IPS DF 19.7 (cell line): Measurements from ENCODE around the gene KRTAP23-1.

Experiments used
- DNase-seq: peaks from one replicate; pipeline ENCODE4 v3.0.0-alpha.2; 2013; ENCODE audit warnings: low read depth, low spot score

KRTAP23-1 gene, protein sequence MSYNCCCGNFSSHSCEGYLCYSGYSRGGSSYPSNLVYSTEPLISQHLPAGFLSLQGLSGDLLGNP

DNA sequence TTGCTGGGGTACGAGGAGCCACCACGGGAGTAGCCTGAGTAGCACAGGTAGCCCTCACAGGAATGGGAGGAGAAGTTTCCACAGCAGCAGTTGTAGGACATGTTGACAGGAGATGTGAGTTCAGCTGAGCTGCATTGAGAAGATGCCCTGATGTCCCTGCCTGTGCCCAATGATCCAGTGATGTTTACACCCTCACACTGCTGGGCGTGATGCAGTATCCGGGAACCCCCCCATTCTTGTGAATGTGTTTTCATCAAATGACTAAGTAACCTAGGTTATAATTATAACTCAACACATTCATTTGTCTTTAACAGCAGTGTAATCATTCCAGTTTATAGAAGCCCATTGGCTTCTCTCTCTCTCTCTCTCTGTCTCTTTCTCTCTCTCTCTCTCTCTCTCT lies at the start of gene KRTAP23-1:
KRTAP23-1 (minus strand) TSS at position 101 of the 400 bp plus-strand sequence; CDS start at position 101, 0 bp downstream.
- no peak for DNase-seq

DNA sequence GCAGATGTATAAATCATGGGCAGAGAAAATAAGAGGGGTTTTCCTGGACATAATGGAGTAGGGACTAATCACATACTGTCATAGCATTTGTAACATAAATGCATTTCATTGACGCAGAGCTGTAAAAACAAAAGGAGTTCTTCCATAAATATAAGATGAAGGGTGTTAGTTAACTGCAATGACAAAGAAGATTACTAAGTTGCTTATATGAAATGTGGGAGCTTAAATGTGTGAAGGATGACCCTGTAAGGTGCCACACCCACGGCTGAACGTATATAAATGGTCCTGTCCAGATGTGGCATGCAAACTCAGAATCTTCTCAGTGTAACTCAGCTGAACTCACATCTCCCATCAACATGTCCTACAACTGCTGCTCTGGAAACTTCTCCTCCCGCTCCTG lies 47.3 kb upstream of the KRTAP23-1 start, which contains the start of gene KRTAP13-1:
KRTAP13-1 (plus strand) TSS at position 301 of the 400 bp plus-strand sequence; CDS start at position 357, 56 bp downstream.
- DNase-seq, result no peak

GRCh38 chr21:30391492-30392025 lies 43.2 kb upstream of the KRTAP23-1 start:
- no peak for DNase-seq

DNA sequence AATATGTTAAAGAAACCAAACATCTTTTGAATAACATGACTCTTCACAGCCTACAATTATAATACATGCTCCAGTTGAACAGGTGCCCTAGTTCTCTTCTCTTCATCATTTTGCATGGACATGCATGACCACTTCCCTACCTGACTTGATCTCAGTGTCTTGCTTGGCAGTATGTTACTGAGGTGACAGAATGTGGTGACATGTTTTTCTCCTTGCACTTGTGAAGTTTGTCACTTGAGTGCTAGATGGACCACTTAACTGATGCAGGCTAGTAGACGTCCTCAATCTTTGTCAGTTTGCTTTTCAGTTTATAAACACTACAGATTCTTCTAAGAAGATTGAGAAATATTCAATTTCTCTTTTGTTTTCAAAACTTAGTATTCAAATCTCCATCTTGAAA lies 33.8 kb upstream of the KRTAP23-1 start:
- no peak for DNase-seq

DNA sequence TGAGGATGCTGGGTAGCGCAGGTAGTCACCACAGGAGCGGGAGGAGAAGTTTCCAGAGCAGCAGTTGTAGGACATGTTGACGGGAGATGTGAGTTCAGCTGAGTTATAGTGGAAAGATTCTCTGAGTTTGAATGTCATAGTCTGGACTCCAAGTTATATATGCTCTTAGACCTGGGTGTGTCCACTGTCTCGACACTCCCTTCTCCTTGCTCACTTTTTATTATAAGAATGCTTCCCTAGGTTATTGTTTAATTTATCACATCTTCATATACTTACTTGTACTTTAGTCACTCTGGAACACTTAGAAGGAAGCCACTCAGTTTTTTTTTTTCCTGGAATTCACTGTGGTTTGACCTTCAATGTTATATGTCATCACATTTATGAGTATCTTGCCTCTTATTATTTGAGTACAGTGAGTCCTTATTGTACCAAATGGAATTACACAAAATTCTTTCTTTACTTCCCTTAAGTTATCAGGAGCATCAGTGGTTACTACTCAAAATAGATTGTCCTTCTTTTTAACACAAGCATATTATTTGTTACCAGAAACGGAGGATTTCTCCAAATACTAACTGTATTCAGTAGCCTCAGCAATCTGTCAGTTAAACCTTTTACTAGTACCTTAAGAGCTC lies 23.8 kb upstream of the KRTAP23-1 start, which contains the start of gene KRTAP13-2:
KRTAP13-2 (minus strand) TSS at position 133 of the 632 bp plus-strand sequence; CDS start at position 75, 58 bp downstream.
- no peak for DNase-seq

GRCh38 chr21:30355906-30356305 lies 7.5 kb upstream of the KRTAP23-1 start:
- DNase-seq, result no peak

DNA sequence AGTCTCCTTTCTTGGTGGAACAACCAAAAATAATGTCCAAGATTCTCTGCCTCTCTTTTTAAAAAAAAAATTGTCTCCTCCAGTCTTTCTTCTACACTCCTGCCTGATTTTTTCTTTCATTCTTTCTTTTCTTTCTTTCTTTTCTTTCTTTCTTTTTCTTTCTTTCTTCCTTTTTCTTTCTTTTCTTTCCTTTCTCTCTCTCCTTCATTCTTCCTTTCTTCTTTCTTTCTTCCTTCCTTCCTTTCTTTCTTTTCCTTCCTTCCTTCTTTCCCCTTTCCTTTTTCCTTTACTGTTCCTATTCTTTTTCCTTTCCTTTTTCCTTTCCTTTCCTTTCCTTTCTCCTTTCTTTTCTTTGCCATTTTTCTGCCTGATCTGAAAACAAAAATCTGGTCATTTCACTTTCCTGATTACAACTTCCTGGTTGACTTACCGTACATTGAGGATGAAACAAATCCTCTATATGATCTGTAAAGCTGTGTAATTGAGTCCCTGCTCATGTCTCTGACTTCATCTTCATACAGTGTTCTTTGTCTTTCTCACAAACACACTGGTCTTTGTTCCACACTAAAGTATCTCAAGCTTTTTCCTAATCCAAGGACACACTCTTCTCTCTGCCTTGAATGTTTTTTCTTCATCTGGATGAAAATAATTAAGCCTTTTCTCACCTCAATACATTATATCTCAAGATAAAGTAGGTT lies 6.1 kb upstream of the KRTAP23-1 start:
- DNase-seq, result no peak

DNA sequence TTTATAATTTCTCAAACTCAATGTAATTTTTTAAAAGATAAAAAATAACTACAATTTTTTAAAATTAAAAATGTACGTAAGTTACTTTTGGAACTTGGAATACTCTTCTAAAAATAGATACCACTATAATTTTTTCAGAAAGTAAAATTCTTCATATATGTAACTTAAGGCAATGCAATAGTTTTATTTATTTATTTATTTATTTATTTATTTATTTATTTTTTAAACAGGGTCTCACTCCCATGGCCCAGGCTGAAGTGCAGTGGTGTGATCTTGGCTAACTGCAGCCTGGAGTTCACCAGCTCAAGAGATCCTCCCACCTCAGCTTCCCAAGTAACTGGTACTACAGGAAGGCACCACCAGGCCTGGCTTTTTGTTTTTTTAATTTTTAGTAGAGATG lies 3.1 kb upstream of the KRTAP23-1 start:
- no peak for DNase-seq

GRCh38 chr21:30349572-30349971 lies 1.2 kb upstream of the KRTAP23-1 start:
- no peak for DNase-seq

DNA sequence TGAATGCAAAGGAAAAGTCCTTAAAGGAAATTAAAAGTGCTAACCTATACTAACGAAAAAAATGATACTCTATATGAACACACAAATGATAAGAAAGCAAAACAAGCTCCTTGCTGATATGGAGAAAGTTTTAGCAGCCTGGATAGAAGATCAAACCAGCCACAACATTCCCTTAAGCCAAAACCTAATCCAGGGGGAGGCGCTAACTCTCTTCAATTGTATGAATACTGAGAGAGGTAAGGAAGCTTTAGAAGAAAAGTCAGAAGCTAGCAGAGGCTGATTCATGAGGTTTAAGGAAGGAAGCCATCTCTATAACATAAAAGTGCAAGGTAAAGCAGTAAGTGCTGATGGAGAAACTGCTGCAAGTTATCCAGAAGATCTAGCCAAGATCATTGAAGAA lies 3.4 kb downstream of the KRTAP23-1 start:
- no peak for DNase-seq

DNA sequence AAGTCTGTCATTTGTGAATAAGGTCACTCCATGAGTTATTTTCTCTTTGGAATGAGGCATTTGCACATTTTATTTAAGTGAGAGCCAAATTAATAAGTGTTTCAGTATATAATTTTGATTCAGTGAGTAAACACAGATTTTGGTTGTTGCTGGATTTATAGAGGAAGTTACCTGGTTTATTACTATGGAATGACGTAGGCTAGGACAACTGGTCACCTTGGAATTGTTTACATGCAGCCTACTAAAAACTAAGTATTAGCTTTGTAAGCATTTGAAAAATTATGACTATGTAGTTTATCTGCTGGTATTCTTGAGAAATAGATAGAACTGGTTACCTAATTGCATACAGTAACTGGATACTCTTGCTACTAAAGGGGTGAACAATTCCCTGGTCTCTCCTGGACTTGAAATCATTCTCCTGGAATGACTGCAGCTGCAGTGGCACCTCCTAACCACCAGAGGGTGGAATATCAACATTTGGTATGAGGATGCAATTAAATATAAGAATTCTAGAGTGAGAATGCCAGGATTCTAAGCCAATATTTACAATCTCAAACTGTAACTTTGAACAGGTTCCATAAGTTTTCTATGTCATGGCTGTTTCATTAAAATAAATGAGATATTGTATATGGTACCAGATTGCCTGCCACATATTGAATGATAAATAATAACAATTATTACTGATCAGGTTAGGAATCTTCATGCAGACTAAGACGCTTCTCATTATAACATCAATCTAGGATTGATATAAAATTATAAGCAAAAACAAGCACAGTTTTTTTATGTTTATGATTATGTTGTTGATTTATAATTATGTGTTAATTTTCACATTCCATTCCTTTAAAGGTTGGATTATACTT lies 7.5 kb downstream of the KRTAP23-1 start:
- no peak for DNase-seq

GRCh38 chr21:30338717-30339116 lies 9.7 kb downstream of the KRTAP23-1 start:
- DNase-seq, result no peak

DNA sequence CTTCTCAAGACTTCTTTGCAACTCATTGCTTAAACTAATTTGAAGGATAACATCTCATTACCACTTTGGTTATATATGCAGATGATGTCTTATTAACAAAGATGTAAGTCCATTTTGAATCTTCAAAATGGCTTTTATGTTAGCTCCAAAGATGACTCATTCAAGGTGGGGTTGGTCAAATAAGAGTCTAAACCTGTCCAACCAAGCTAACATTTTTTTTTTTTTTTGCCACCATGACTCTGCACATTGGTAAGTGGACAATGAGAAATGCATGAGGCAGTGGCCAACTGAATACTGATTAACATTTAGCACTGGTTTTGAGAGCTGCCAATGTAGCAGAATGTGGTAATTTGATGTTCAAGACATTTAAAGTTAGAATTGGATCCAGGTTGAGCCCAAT lies 10.6 kb downstream of the KRTAP23-1 start:
- no peak for DNase-seq

DNA sequence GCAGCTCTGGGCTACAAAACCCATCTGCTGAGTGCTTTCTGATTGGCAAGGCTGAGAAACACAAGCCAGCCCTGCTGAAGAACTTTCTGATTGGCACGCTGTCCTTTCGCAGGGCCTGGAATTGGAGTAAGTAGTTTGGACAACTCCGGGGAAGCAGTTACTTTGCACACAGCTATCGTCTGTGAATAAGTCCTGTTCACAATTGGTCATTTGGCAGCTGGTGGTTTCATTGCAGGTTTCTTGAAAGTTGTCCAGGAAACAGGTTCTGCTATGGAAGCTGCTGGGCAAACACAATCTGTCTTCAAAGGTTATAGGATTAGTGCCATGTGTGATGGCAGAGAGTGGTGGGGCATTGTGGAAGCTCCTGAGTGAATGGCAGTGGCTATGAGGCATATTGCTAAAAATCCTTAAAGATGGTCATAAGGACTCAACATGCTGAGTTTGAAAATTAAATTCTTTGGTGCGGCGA lies 11.1 kb downstream of the KRTAP23-1 start, which contains the start of gene KRTAP27-1:
KRTAP27-1 (minus strand) TSS at position 419 of the 469 bp plus-strand sequence; CDS start at position 393, 26 bp downstream.
- no peak for DNase-seq

DNA sequence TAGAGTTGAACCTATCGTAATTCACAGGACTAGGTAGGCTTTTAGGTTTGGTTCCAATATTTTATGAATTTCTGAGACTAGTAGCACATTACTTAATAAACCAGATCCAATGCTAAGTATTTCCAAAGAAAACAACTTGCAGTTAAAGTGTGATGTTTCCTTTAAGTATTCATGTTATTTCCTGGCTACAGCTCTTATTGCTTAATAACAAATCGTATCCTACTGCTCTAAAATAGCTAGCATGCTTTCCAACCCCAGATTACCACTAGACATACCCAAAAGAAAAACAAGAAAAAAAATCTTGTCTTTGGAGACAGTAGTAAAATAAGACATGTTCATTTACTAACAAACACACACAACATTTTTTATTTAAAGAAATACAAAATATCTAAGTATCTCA lies 11.8 kb downstream of the KRTAP23-1 start:
- DNase-seq, result no peak

GRCh38 chr21:30333736-30334135 lies 14.7 kb downstream of the KRTAP23-1 start:
- no peak for DNase-seq

GRCh38 chr21:30332681-30333080 lies 15.7 kb downstream of the KRTAP23-1 start:
- DNase-seq, result no peak

- DNase-seq, result no peak
These were observed 19.1 kb downstream of the KRTAP23-1 start for GRCh38 chr21:30329203-30329875.

DNA sequence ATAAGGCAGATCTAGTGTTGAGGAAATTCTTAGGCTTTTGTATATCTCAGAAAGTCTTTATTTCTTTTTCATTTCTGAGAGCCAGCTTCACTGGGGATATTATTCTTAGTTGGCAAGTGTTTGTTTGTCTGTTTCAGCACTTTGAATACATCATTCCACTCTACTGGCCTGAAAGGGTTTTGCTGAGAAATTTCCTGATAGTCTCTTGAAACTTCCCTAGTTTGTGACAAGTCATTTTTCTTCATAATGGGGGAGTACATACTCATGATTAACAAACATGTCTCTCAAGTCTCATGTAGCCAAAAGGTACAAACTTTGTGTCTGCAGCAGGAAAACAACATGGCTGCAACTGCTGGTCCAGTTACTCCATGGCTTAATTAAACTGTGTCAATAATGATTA lies 22.0 kb downstream of the KRTAP23-1 start:
- no peak for DNase-seq

- DNase-seq, result no peak
These were observed 28.2 kb downstream of the KRTAP23-1 start, which contains the start of gene KRTAP26-1 for GRCh38 chr21:30320215-30320614. Gene KRTAP26-1, minus strand, starts transcription at chr21:30320315. Its CDS starts 280 bp downstream, at chr21:30320035.

DNA sequence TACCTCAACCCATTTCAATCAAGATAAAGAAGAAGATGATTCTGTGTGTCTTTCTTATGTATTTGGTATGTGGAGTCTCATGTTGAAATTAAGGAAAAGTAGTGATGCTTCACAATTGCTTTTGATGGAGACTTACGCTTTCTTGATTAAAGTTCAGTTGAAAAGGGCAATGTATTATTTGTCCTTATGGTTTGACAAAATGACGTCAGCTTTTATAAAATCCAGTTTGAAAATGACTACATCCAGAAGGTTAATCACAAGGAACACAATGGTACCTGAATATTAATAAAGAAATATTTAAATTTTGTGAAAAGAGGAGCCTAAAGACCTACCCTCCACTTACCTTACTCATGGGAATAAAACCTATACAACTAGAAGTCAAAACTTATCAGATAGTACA lies 32.7 kb downstream of the KRTAP23-1 start:
- DNase-seq, result no peak
